Measurements from ENCODE around the gene TXNIP.

TXNIP gene

DNA sequence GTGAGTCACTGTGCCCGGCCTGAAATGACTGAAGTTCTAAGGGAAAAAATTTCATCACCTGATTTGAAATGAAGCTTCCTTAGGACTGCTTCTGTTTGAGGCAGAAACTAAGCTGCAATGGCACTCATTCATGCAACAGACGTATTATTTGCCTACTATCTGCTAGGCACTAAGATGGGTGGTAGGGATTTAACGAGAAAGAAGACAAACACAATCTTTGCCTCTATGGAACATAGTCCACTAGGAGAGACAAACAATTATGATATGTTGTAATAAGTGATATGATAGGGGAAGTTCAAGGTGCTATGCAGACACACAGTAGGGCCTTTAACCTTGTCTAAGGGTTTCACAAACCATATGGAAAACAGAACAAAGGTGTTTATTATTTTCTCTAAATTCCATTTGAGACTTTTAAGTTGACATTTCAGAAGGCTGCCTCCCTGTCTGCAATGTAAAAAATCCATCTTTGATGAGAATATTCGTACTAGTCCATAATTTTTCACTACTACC lies 49.8 kb downstream of the TXNIP start:
- H3K4me3 ChIP-seq (ENCODE audit: low read depth, low read length), result no peak overlapping the region

DNA sequence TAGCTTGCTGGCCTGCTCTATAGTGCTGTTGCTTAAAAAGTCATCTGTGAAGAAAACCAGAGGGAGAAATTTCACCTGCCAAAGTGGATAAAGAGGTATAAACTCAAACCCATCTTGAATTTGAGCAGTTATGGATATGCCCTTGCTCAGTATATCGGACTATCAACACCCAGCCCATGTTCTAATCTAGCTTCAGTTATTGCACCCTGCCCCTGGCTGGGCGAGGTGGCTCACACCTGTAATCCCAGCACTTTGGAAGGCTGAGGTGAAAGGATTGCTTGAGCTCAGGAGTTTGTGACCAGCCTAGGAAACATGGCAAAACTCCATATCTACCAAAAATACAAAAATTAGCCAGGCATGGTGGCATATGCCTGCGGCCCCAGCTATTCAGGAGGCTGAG lies 51.8 kb downstream of the TXNIP start:
- no peak overlapping the region for H3K4me3 ChIP-seq (ENCODE audit: low read depth, low read length)

DNA sequence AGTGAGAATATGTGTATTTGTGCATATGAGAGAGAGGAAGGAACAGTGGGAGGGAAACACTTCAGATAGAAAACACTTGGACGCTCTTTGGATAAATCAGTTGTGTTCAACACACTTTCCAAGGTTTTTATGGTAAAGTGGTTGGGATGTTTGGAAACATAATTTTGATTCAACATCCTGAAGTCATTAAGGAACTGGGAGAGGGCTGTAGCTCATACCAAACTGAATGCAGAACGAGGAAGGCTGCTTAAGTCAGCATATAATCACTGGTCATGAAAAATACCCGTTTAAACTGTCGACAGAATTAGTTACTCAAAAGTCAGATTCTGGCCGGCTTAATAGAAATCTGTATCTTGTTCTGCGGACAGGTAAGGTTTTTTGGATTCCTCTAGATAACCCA lies 53.5 kb downstream of the TXNIP start:
- no peak overlapping the region for H3K4me3 ChIP-seq (ENCODE audit: low read depth, low read length)

Data from iPS-11a (cell line).